Common myeloid progenitor, CD34-positive (primary cell): Measurements from ENCODE around the gene CYLD.

Experiments
- CTCF ChIA-PET: fragments of 350-600 bp; sonication (Branson Sonifier 250); formaldehyde crosslinking; loops from one replicate; lab custom pipeline; 2021; ENCODE audit warnings: antibody characterized with exemption; lab: Charles Lee
- POLR2A ChIA-PET: fragments of 350-600 bp; sonication (Branson Sonifier 250); formaldehyde crosslinking; loops from one replicate; lab custom pipeline; 2021; ENCODE audit warnings: antibody characterized with exemption; lab: Charles Lee
- DNase-seq, 3 donors: peaks; one replicate each; pipeline versions ENCODE4 v3.0.0 to v3.0.0-alpha.2; 2013
- H3K27ac ChIP-seq, 2 experiments: 1 replicate in 1 of 2; 2 replicates in 1 of 2; pipeline ENCODE4 v1.7.0; 2013; ENCODE audit warnings: inconsistent platforms in 2 of 2, low read length in 2 of 2, mild to moderate bottlenecking in 2 of 2, low read depth in 1 of 2, moderate library complexity in 1 of 2; ENCODE audit not compliant: severe bottlenecking in 2 of 2, insufficient read depth in 1 of 2, poor library complexity in 1 of 2
- H3K27me3 ChIP-seq, 5 experiments: replicated peaks in 2 of 5; 1 replicate in 3 of 5; 2 replicates in 2 of 5; pipeline versions ENCODE4 v1.6.1 to v1.7.0; 2013; ENCODE audit warnings: low read length in 4 of 5, mild to moderate bottlenecking in 2 of 5, moderate library complexity in 2 of 5, inconsistent platforms in 1 of 5; ENCODE audit not compliant: insufficient read depth in 5 of 5, control insufficient read depth in 4 of 5
- H3K36me3 ChIP-seq, 4 experiments: 1 replicate in 2 of 4; 2 replicates in 2 of 4; pipeline versions ENCODE4 v1.6.1 to v1.7.0; 2013; ENCODE audit warnings: low read length in 3 of 4, control low read depth in 1 of 4, mild to moderate bottlenecking in 1 of 4; ENCODE audit not compliant: control insufficient read depth in 4 of 4, insufficient read depth in 4 of 4
- H3K4me1 ChIP-seq, 4 experiments: 1 replicate in 3 of 4; 2 replicates in 1 of 4; pipeline versions ENCODE4 v1.6.1 to v1.7.1; 2013; ENCODE audit warnings: low read length in 3 of 4, mild to moderate bottlenecking in 3 of 4, control low read depth in 1 of 4, inconsistent platforms in 1 of 4, moderate library complexity in 1 of 4; ENCODE audit not compliant: control insufficient read depth in 4 of 4, insufficient read depth in 4 of 4; ENCODE audit errors: control extremely low read depth in 1 of 4
- H3K4me3 ChIP-seq, 7 experiments: 1 replicate in 4 of 7; 2 replicates in 3 of 7; pipeline versions ENCODE4 v1.5.1 to v1.7.0; 2013; ENCODE audit warnings: mild to moderate bottlenecking in 7 of 7, low read length in 6 of 7, moderate library complexity in 6 of 7, inconsistent platforms in 2 of 7, low read depth in 2 of 7, control low read depth in 1 of 7; ENCODE audit not compliant: insufficient read depth in 4 of 7, control insufficient read depth in 1 of 7; ENCODE audit errors: extremely low read depth in 1 of 7
- H3K9me3 ChIP-seq, 5 experiments: 1 replicate in 4 of 5; 2 replicates in 1 of 5; pipeline versions ENCODE4 v1.6.1 to v1.7.1; 2013; ENCODE audit warnings: low read length in 4 of 5, mild to moderate bottlenecking in 2 of 5, inconsistent platforms in 1 of 5, low read depth in 1 of 5, moderate library complexity in 1 of 5; ENCODE audit not compliant: control insufficient read depth in 4 of 5, insufficient read depth in 2 of 5; ENCODE audit errors: control extremely low read depth in 1 of 5
- WGBS: methylation state at CpG from one replicate; pipeline ENCODE4 v1.1.5; 2013; ENCODE audit not compliant: insufficient coverage; 5-methylcytosine and 5-hydroxymethylcytosine counted together

The CYLD gene

DNA sequence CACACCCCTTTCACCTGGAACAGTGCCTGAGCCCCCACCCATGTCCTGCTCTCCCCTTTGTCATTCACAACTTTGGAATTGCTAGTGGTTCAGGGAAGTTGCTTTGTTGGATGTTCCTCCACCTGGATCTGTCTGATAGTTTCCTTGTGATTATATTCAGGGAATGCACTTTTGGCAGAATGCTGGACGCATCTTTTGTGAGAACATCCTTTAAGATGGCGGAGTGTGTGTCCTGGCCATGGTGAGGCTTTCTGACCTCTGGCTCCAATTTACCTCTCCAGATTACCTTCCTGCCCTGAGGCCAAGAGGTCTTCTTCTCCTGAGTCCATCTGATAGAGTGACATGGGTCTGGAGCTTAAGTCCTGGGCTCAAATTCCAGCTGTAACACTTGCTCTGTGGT lies 104.6 kb downstream of the CYLD start:
- Histone ChIP-seq H3K36me3 (no peaks in the 10 kb centered on the region), H3K27ac (no peak overlapping the region), H3K4me3 (no peak overlapping the region), H3K27me3 (peaks cover 0 to 8% (median 0%) of the 10 kb centered on the region in 5 experiments), H3K9me3 (no peaks in the 10 kb centered on the region), H3K4me1 (peaks cover 0 to 20% (median 14%) of the 10 kb centered on the region in 4 experiments)
- no peak for DNase-seq
- 94% methylated on average over 2 of the region's 2 CpGs for WGBS
- POLR2A ChIA-PET: no interaction called here
- CTCF ChIA-PET: interaction anchor here (1.1 kb wide), 1 partner anchor 40 kb away, joined by 4 read pairs; no protein-coding TSS in a partner anchor

DNA sequence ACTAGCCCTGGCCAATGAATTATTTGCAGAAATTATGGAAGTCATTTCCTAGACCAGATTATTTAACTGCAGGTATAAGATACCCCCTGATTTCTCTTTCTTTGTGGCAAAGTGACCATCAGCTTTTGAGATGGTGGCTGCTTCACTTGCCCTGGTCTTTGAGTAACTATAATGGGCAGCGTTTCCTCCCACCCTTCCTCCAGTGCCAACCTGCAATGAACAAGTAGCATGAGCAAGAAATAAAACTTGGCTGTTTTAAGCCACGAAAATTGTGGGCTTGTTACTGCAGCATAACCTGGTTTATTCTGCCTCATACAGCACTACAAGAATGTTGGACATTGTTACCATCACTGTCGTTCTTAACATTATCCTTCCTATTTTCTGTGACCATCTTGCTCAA lies 105.3 kb downstream of the CYLD start:
- WGBS: 91% methylated on average over 3 of the region's 3 CpGs
- no peak overlapping the region for H3K27ac ChIP-seq
- no peaks in the 10 kb centered on the region for H3K36me3 ChIP-seq
- no peak overlapping the region for H3K4me3 ChIP-seq
- ChIA-PET CTCF (interaction anchor here (1.1 kb wide), 1 partner anchor 41 kb away, joined by 4 read pairs; no protein-coding TSS in a partner anchor), POLR2A (no interaction called here)
- H3K9me3 ChIP-seq: no peaks in the 10 kb centered on the region
- H3K27me3 ChIP-seq: peaks cover 0 to 2% (median 0%) of the 10 kb centered on the region in 5 experiments
- peaks cover 0 to 14% (median 8%) of the 10 kb centered on the region in 4 experiments for H3K4me1 ChIP-seq
- DNase-seq: no peak

DNA sequence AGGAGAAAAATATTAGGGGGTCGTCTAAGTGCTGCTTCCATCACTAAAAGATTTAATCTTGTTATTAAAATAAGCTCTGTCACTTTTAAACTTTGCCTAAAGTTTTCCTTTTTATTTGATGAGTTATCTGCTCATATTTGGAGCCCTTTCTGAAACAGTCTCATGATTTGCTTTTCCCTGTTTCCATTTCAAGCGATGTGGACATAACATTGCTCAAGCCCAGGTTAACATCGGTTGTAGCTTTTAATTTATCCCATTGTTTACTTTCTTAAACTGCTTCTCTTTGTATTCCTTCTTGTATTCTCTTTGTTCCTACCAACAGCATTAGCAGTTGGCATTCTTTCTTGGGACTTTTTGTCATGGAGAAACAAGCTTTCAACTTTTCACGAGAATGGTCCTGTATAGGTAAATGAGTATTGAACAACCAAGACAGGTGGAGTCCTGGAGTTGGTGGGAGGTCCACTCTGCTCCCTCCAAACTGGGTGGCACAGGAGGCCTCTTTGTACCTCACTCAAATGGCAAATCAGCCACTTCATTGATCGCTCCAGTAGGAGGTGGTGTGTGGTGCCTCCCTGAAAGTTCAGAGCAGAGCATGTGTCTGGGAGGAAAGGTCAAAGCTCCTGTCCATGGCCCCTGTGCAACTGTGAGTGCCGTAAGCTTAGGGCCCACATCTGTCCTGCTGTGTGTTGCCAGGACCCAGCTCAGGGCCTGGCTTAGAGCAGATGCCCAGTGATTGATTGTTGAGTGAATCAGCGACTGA lies 107.0 kb downstream of the CYLD start:
- Histone ChIP-seq H3K36me3 (no peaks in the 10 kb centered on the region), H3K27ac (no peak overlapping the region), H3K9me3 (no peaks in the 10 kb centered on the region), H3K4me1 (peaks cover 0 to 4% (median 0%) of the 10 kb centered on the region in 4 experiments), H3K4me3 (no peak overlapping the region), H3K27me3 (peaks cover 0 to 2% (median 0%) of the 10 kb centered on the region in 5 experiments)
- ChIA-PET POLR2A (no interaction called here), CTCF (interaction anchor here (0.6 kb wide), 1 partner anchor 629 kb away, joined by 3 read pairs; no protein-coding TSS in a partner anchor)
- 97% methylated on average over 4 of the region's 7 CpGs for WGBS
- DNase-seq: no peak
